SH-SY5Y (cell line): ENCODE data around the gene SHISA6.

ENCODE experiments used
- GATA2 ChIP-seq: IDR thresholded peaks from 2 replicates; pipeline ENCODE4 v1.6.1; 2011; ENCODE audit warnings: mild to moderate bottlenecking, low read depth, low read length
- GATA3 ChIP-seq: IDR thresholded peaks from 2 replicates; pipeline ENCODE4 v1.6.1; 2011; ENCODE audit warnings: low read depth, mild to moderate bottlenecking, low read length, moderate library complexity

DNA sequence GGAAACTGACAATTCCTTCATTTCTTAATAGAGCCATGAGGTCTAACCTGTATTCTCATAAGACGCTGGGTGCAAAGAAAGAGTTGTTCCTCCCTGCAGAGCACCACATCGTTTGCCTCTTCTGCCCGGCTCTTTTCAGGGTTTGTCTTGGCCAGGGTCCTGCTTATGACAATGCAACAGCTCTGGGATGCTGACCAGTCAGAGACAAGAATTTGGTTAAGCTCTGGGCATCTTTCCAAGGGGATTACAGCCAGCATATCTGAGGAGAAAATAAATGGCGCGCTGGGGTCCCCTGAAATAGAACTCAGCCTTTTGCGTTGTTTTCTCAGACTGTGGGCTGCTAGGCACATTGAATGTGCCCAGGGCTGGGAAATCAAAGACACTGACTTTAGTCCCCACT lies 128.6 kb downstream of the SHISA6 start:
- no peak for TF ChIP-seq GATA2
- no peak for TF ChIP-seq GATA3
